ENCODE data around the gene VPS13D. TPM values are rescaled to one million over a fixed set of nuclear protein-coding genes. Genes with fewer than 3 reads are reported as not detected.

Gene VPS13D
- total and polyA plus RNA-seq, 2 donors (not counting 3 experiments of a cell fraction or from before 2014, with no cell fraction given): 13.6 to 48.5 TPM

GRCh38 chr1:12314333-12314903 is 84.6 kb downstream of the VPS13D start:
- no TSS peak for BruUV-seq (replicated peaks)
- H3K4me3 ChIP-seq (replicated peaks in 1 of 3; ENCODE audit: insufficient read depth in 1 of 3, low read depth in 1 of 3, low read length in 3 of 3): no peak overlapping the region
- no peaks in the 10 kb centered on the region for H4K20me1 ChIP-seq (replicated peaks; ENCODE audit: control insufficient read depth, extremely low read depth, insufficient read depth, low read length)
- H3K4me2 ChIP-seq (ENCODE audit: insufficient read depth, low read length): no peak overlapping the region
- FAIRE-seq (peak; percentile 70), DNase-seq (ENCODE audit: low read depth, low spot score) (peak; percentile 42)
- no peaks in the 10 kb centered on the region for H3K79me2 ChIP-seq (ENCODE audit: control insufficient read depth, insufficient read depth, low read length)
- H3K36me3 ChIP-seq (ENCODE audit: control insufficient read depth in 2 of 2, extremely low read depth in 1 of 2, insufficient read depth in 2 of 2, low read length in 2 of 2): peaks cover 5 to 28% of the 10 kb centered on the region in 2 experiments
- intact Hi-C loops (cut with micrococcal nuclease) (loop anchor here (1.0 kb wide), 2 partner anchors 305 to 345 kb away; no protein-coding TSS in a partner anchor), dilution Hi-C loops (cut with MboI; ENCODE audit: extremely low pct_ligation_motif_present, low sequenced_read_pairs) (no loop called here)
- H3K4me1 ChIP-seq (ENCODE audit: control insufficient read depth, extremely low read depth, insufficient read depth, low read length): no peaks in the 10 kb centered on the region
- H3K9me1 ChIP-seq (replicated peaks; ENCODE audit: control insufficient read depth, extremely low read depth, insufficient read depth, low read length): no peaks in the 10 kb centered on the region
- POLR2A ChIA-PET: no interaction called here
- CTCF ChIA-PET: interaction anchor here (0.6 to 9.4 kb wide), 26 partner anchors 9 to 351 kb away, joined by 3 to 161 read pairs (median 4); partner anchors contain the start of genes AADACL4 and DHRS3
- H3K27me3 ChIP-seq (ENCODE audit: control insufficient read depth in 2 of 2, insufficient read depth in 2 of 2, low read length in 2 of 2): no peaks in the 10 kb centered on the region
- no peak overlapping the region for H3K27ac ChIP-seq (ENCODE audit: insufficient read depth, low read depth, low read length)
- no peak for TF ChIP-seq JUN (IDR thresholded peaks at IDR 0.05; ENCODE audit: borderline replicate concordance, insufficient read depth, insufficient read length, low read depth)
- TF ChIP-seq, protein P1, sequence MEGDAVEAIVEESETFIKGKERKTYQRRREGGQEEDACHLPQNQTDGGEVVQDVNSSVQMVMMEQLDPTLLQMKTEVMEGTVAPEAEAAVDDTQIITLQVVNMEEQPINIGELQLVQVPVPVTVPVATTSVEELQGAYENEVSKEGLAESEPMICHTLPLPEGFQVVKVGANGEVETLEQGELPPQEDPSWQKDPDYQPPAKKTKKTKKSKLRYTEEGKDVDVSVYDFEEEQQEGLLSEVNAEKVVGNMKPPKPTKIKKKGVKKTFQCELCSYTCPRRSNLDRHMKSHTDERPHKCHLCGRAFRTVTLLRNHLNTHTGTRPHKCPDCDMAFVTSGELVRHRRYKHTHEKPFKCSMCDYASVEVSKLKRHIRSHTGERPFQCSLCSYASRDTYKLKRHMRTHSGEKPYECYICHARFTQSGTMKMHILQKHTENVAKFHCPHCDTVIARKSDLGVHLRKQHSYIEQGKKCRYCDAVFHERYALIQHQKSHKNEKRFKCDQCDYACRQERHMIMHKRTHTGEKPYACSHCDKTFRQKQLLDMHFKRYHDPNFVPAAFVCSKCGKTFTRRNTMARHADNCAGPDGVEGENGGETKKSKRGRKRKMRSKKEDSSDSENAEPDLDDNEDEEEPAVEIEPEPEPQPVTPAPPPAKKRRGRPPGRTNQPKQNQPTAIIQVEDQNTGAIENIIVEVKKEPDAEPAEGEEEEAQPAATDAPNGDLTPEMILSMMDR (IDR thresholded peaks at IDR 0.05; ENCODE audit: extremely low read depth in 1 of 2, insufficient read depth in 1 of 2, low read depth in 1 of 2, low read length in 2 of 2): peak; percentile 10 to 19
- no peaks in the 10 kb centered on the region for H3K9me3 ChIP-seq (replicated peaks; ENCODE audit: control insufficient read depth, insufficient read depth, low read length)
- H3K9ac ChIP-seq (replicated peaks; ENCODE audit: extremely low read depth, insufficient read depth, low read length): no peak overlapping the region
- H2AFZ ChIP-seq (ENCODE audit: low read depth, low read length): no peak overlapping the region

DNA sequence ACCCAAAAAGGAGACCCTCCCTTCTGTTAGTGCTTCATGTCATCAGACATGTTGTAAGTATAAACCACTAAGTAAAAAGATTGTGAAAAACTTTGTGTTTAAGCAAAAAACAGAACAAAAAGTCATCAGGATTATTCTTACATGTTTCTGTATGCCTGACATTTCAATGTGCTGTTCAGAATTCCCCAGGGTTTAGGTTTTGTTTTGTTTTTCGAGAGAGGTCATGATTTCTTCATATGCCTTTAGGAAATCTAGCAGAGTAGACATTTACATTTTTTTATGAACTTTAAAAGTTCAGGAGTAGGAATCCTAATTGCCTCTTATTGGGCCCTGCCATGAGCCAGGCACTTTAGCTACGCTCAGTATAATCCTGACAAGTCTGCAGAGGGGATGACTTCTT is 85.3 kb downstream of the VPS13D start:
- FAIRE-seq (no peak), DNase-seq (ENCODE audit: low read depth, low spot score) (no peak)
- Histone ChIP-seq H3K9me1 (replicated peaks; ENCODE audit: control insufficient read depth, extremely low read depth, insufficient read depth, low read length) (no peaks in the 10 kb centered on the region), H3K36me3 (ENCODE audit: control insufficient read depth in 2 of 2, extremely low read depth in 1 of 2, insufficient read depth in 2 of 2, low read length in 2 of 2) (peaks cover 5 to 32% of the 10 kb centered on the region in 2 experiments), H3K79me2 (ENCODE audit: control insufficient read depth, insufficient read depth, low read length) (no peaks in the 10 kb centered on the region), H3K27ac (ENCODE audit: insufficient read depth, low read depth, low read length) (no peak overlapping the region), H2AFZ (ENCODE audit: low read depth, low read length) (no peak overlapping the region), H3K27me3 (ENCODE audit: control insufficient read depth in 2 of 2, insufficient read depth in 2 of 2, low read length in 2 of 2) (no peaks in the 10 kb centered on the region), H4K20me1 (replicated peaks; ENCODE audit: control insufficient read depth, extremely low read depth, insufficient read depth, low read length) (no peaks in the 10 kb centered on the region), H3K9me3 (replicated peaks; ENCODE audit: control insufficient read depth, insufficient read depth, low read length) (no peaks in the 10 kb centered on the region), H3K4me2 (ENCODE audit: insufficient read depth, low read length) (no peak overlapping the region), H3K4me3 (replicated peaks in 1 of 3; ENCODE audit: insufficient read depth in 1 of 3, low read depth in 1 of 3, low read length in 3 of 3) (no peak overlapping the region), H3K4me1 (ENCODE audit: control insufficient read depth, extremely low read depth, insufficient read depth, low read length) (no peaks in the 10 kb centered on the region), H3K9ac (replicated peaks; ENCODE audit: extremely low read depth, insufficient read depth, low read length) (no peak overlapping the region)
- intact Hi-C loops (cut with micrococcal nuclease) (no loop called here), dilution Hi-C loops (cut with MboI; ENCODE audit: extremely low pct_ligation_motif_present, low sequenced_read_pairs) (no loop called here)
- TF ChIP-seq POLR2AphosphoS5 (IDR thresholded peaks at IDR 0.05; ENCODE audit: insufficient read depth, low read depth, low read length) (no peak), EZH2 (IDR thresholded peaks at IDR 0.05; ENCODE audit: borderline replicate concordance, low read depth, low read length, severe bottlenecking) (no peak), JUN (IDR thresholded peaks at IDR 0.05; ENCODE audit: borderline replicate concordance, insufficient read depth, insufficient read length, low read depth) (no peak), GATA2 (IDR thresholded peaks at IDR 0.05; ENCODE audit: insufficient read depth, insufficient read length, low read depth, low read length) (no peak), FOS (IDR thresholded peaks at IDR 0.05; ENCODE audit: borderline replicate concordance, insufficient read depth, low read length) (no peak), POLR2A (IDR thresholded peaks at IDR 0.05; ENCODE audit: low read depth, low read length) (no peak), MYC (IDR thresholded peaks at IDR 0.05; ENCODE audit: low read depth, low read length) (no peak)
- TF ChIP-seq, protein P2, sequence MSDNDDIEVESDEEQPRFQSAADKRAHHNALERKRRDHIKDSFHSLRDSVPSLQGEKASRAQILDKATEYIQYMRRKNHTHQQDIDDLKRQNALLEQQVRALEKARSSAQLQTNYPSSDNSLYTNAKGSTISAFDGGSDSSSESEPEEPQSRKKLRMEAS (IDR thresholded peaks at IDR 0.05; ENCODE audit: insufficient read depth, insufficient read length): no peak
- TF ChIP-seq, protein P1 (IDR thresholded peaks at IDR 0.05; ENCODE audit: extremely low read depth in 1 of 2, insufficient read depth in 1 of 2, low read depth in 1 of 2, low read length in 2 of 2): no peak
- ChIA-PET POLR2A (no interaction called here), CTCF (interaction anchor here (0.9 to 9.4 kb wide), 5 partner anchors 8 to 344 kb away, joined by 4 to 161 read pairs (median 6); partner anchors contain the start of gene DHRS3)
- no TSS peak for BruUV-seq (replicated peaks)

Measured in endothelial cell of umbilical vein (primary cell).